Measurements from ENCODE around the gene SLIT3.

DNA sequence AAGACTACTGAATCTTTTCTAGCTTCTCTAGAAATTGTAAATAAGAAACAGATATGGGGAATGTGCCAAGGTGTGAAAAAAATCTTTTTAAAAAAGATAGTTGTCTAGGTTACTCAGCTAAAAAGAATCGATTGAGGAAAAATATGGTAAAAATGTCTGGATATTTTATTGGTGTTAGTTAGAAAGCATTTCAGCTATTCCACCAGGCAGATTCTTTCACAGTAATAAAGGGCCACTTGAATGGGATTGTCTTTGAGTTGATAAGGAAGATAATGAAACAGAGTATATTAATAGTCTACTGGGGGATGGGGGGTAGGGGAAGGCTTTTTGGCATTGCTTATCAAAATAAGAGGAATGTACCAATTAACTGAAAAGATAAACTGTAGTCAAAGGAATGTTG, 51.9 kb downstream of the SLIT3 start:
- no peak for TF ChIP-seq POLR2A (IDR thresholded peaks at IDR 0.05)
- TF ChIP-seq, protein P1, sequence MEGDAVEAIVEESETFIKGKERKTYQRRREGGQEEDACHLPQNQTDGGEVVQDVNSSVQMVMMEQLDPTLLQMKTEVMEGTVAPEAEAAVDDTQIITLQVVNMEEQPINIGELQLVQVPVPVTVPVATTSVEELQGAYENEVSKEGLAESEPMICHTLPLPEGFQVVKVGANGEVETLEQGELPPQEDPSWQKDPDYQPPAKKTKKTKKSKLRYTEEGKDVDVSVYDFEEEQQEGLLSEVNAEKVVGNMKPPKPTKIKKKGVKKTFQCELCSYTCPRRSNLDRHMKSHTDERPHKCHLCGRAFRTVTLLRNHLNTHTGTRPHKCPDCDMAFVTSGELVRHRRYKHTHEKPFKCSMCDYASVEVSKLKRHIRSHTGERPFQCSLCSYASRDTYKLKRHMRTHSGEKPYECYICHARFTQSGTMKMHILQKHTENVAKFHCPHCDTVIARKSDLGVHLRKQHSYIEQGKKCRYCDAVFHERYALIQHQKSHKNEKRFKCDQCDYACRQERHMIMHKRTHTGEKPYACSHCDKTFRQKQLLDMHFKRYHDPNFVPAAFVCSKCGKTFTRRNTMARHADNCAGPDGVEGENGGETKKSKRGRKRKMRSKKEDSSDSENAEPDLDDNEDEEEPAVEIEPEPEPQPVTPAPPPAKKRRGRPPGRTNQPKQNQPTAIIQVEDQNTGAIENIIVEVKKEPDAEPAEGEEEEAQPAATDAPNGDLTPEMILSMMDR (IDR thresholded peaks at IDR 0.05), result no peak
